Stimulated activated naive CD4-positive, alpha-beta T cell treated with Interleukin-2 at 50 U/mL for 16 hours (primary cell): ENCODE measurements around the gene IREB2.

Experiments used
- DNase-seq: peaks from one replicate; lab custom pipeline; 2025; lab: John Stamatoyannopoulos, UW

IREB2 gene

GRCh38 chr15:78550815-78551214, 112.8 kb downstream of the IREB2 start:
- DNase-seq = no peak
